Tibial nerve (tissue), 4 donors: Measurements from ENCODE around the gene LAMB3. TPM values are rescaled to one million over a fixed set of nuclear protein-coding genes. Genes with fewer than 3 reads are reported as not detected.

Experiments
- DNase-seq, 2 donors: peaks; one replicate each; pipeline ENCODE4 v3.0.0-alpha.2; 2019; ENCODE audit warnings: low spot score in 2 of 2
- H3K27ac ChIP-seq, 4 donors: fragments of 200-600 bp; sonication (generic) in 3 of 4; one replicate each; pipeline ENCODE4 v1.5.1; 2017 to 2019; ENCODE audit warnings: mild to moderate bottlenecking in 1 of 4
- H3K27me3 ChIP-seq, 2 donors: fragments of 200-600 bp; sonication (generic) in 1 of 2; one replicate each; pipeline versions ENCODE4 v1.5.1 to v1.6.0; 2017 to 2019
- H3K36me3 ChIP-seq, 3 donors: fragments of 200-600 bp; sonication (generic); one replicate each; pipeline ENCODE4 v1.5.1; 2018 to 2019
- H3K4me1 ChIP-seq, 4 donors: fragments of 200-600 bp; sonication (generic) in 3 of 4; one replicate each; pipeline ENCODE4 v1.5.1; 2017 to 2019
- H3K4me3 ChIP-seq, 4 donors: fragments of 200-600 bp; sonication (generic) in 3 of 4; one replicate each; pipeline ENCODE4 v1.5.1; 2017 to 2019; ENCODE audit warnings: mild to moderate bottlenecking in 1 of 4, moderate library complexity in 1 of 4
- H3K9me3 ChIP-seq, 4 donors: fragments of 200-600 bp; sonication (generic) in 3 of 4; one replicate each; pipeline ENCODE4 v1.5.1; 2017 to 2019
- CTCF ChIP-seq, 5 experiments: fragments of 200-600 bp in 3 of 5; fragments of 450-650 bp in 2 of 5; sonication (generic) in 3 of 5; IDR thresholded peaks; one replicate each; pipeline ENCODE4 v1.5.1; 2016 to 2019; ENCODE audit warnings: antibody characterized with exemption in 5 of 5, mild to moderate bottlenecking in 3 of 5, moderate library complexity in 2 of 5
- EP300 ChIP-seq, 2 donors: sonication (generic); formaldehyde crosslinking; IDR thresholded peaks; one replicate each; pipeline ENCODE4 v1.6.1; 2017; ENCODE audit warnings: antibody characterized with exemption in 2 of 2, mild to moderate bottlenecking in 1 of 2
- POLR2A ChIP-seq, 2 donors: fragments of 450-650 bp; IDR thresholded peaks; one replicate each; pipeline ENCODE4 v1.6.1; 2017; ENCODE audit warnings: antibody characterized with exemption in 2 of 2, mild to moderate bottlenecking in 2 of 2, moderate library complexity in 2 of 2
- WGBS, 2 donors: methylation state at CpG; one replicate each; pipeline ENCODE4 v1.1.5; 2018; 5-methylcytosine and 5-hydroxymethylcytosine counted together
- total RNA-seq, 4 donors: library from RNA; depleted of rRNA; stranded (reverse); fragments of >200 nt; gene quantifications; one replicate each; pipeline ENCODE4 v1.1.0, GENCODE V29; 2016

LAMB3 gene
- total RNA-seq, 4 donors from 2014 or later: 2.5 to 22.8 (median 4.2) TPM

GRCh38 chr1:209617755-209618154 is 34.5 kb downstream of the LAMB3 start:
- Histone ChIP-seq H3K27ac (no peak overlapping the region), H3K27me3 (no peaks in the 10 kb centered on the region), H3K9me3 (no peaks in the 10 kb centered on the region), H3K4me3 (no peak overlapping the region), H3K36me3 (no peaks in the 10 kb centered on the region), H3K4me1 (peaks cover 0 to 6% (median 0%) of the 10 kb centered on the region in 4 donors)
- TF ChIP-seq EP300 (IDR thresholded peaks at IDR 0.05) (no peak), POLR2A (IDR thresholded peaks at IDR 0.05) (no peak), CTCF (IDR thresholded peaks at IDR 0.05) (no peak)
- 92 to 96% methylated on average over 6 of the region's 6 CpGs for WGBS, 2 donors
- no peak for DNase-seq

GRCh38 chr1:209617047-209617673 is 35.1 kb downstream of the LAMB3 start:
- H3K4me1 ChIP-seq: peaks cover 0 to 6% (median 0%) of the 10 kb centered on the region in 4 donors
- 93 to 94% methylated on average over 10 of the region's 10 CpGs for WGBS, 2 donors
- no peaks in the 10 kb centered on the region for H3K36me3 ChIP-seq
- H3K4me3 ChIP-seq: no peak overlapping the region
- no peaks in the 10 kb centered on the region for H3K9me3 ChIP-seq
- H3K27ac ChIP-seq: no peak overlapping the region
- no peak for DNase-seq
- TF ChIP-seq EP300 (IDR thresholded peaks at IDR 0.05) (no peak), POLR2A (IDR thresholded peaks at IDR 0.05) (no peak), CTCF (IDR thresholded peaks at IDR 0.05) (no peak)
- H3K27me3 ChIP-seq: no peaks in the 10 kb centered on the region

- H3K9me3 ChIP-seq: no peaks in the 10 kb centered on the region
- peaks cover 0 to 6% (median 0%) of the 10 kb centered on the region in 4 donors for H3K4me1 ChIP-seq
- no peaks in the 10 kb centered on the region for H3K36me3 ChIP-seq
- no peak for DNase-seq
- H3K4me3 ChIP-seq: no peak overlapping the region
- 95 to 97% methylated on average over 5 of the region's 5 CpGs for WGBS, 2 donors
- TF ChIP-seq POLR2A (IDR thresholded peaks at IDR 0.05): no peak
- TF ChIP-seq EP300 (IDR thresholded peaks at IDR 0.05): no peak
- TF ChIP-seq CTCF (IDR thresholded peaks at IDR 0.05): no peak
- no peaks in the 10 kb centered on the region for H3K27me3 ChIP-seq
- H3K27ac ChIP-seq: no peak overlapping the region
These were observed 35.7 kb downstream of the LAMB3 start for GRCh38 chr1:209616366-209617046.

GRCh38 chr1:209614906-209615305 is 37.3 kb downstream of the LAMB3 start:
- H3K36me3 ChIP-seq: no peaks in the 10 kb centered on the region
- H3K27ac ChIP-seq: no peak overlapping the region
- no peak for DNase-seq
- no peaks in the 10 kb centered on the region for H3K27me3 ChIP-seq
- WGBS, 2 donors: 97 to 98% methylated on average over 5 of the region's 5 CpGs
- no peaks in the 10 kb centered on the region for H3K9me3 ChIP-seq
- no peaks in the 10 kb centered on the region for H3K4me1 ChIP-seq
- no peak for TF ChIP-seq POLR2A (IDR thresholded peaks at IDR 0.05)
- no peak for TF ChIP-seq CTCF (IDR thresholded peaks at IDR 0.05)
- TF ChIP-seq EP300 (IDR thresholded peaks at IDR 0.05): no peak
- H3K4me3 ChIP-seq: no peak overlapping the region

- WGBS, 2 donors: 87 to 91% methylated on average over 5 of the region's 5 CpGs
- Histone ChIP-seq H3K4me3 (no peak overlapping the region), H3K27ac (no peak overlapping the region), H3K4me1 (no peaks in the 10 kb centered on the region), H3K9me3 (no peaks in the 10 kb centered on the region), H3K27me3 (no peaks in the 10 kb centered on the region), H3K36me3 (no peaks in the 10 kb centered on the region)
- TF ChIP-seq POLR2A (IDR thresholded peaks at IDR 0.05): no peak
- TF ChIP-seq EP300 (IDR thresholded peaks at IDR 0.05): no peak
- TF ChIP-seq CTCF (IDR thresholded peaks at IDR 0.05): no peak
- DNase-seq: no peak
These were observed 38.1 kb downstream of the LAMB3 start for GRCh38 chr1:209614151-209614420.
